OCI-LY7 (cell line): ENCODE measurements around the gene SERPINE2.

ENCODE experiments used
- CTCF ChIP-seq: fragments of 200-600 bp; sonication (generic); conservative IDR thresholded peaks from 2 replicates; pipeline ENCODE4 v1.5.1; 2014; ENCODE audit warnings: mild to moderate bottlenecking, antibody characterized with exemption, low read length, moderate library complexity, mixed read lengths
- EZH2phosphoT487 ChIP-seq: fragments of 200-600 bp; sonication (generic); IDR thresholded peaks from 2 replicates; pipeline ENCODE4 v1.6.1; 2018; ENCODE audit warnings: low read depth, borderline replicate concordance, mild to moderate bottlenecking, mixed run types, antibody characterized with exemption, low read length, moderate library complexity, mixed read lengths

DNA sequence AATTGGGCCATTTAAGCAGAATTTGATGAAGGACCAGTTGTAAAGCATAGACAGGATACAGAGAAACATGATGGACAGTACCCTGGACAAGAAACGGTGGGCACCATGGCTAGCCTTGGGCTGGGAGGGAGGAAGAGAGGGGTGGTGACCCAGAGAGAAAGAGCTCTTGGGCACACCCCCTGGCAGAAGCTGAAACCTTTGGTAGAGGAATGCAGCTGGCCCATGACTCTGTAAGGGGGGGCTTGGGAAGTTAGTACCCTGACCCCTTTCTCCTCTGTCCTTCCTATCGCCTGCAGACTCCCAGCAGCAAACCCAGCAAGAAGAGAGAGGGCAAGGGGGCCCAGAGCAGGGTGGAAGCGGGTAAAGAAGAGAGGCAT lies 49.2 kb downstream of the SERPINE2 start:
- no peak for TF ChIP-seq CTCF
- TF ChIP-seq EZH2phosphoT487: no peak
